GM23248 (cell line): ENCODE measurements around the gene PODN.

Experiments used
- EZH2 ChIP-seq: fragments of 200-600 bp; sonication (generic); IDR thresholded peaks from 2 replicates; pipeline ENCODE4 v1.6.1; 2018; ENCODE audit warnings: antibody characterized with exemption, mild to moderate bottlenecking; ENCODE audit not compliant: insufficient read depth, poor library complexity, severe bottlenecking
- EZH2phosphoT487 ChIP-seq: fragments of 200-600 bp; sonication (generic); IDR thresholded peaks from 2 replicates; pipeline ENCODE4 v1.6.1; 2018; ENCODE audit warnings: antibody characterized with exemption, moderate library complexity, mild to moderate bottlenecking, low read depth; ENCODE audit not compliant: insufficient read depth

DNA sequence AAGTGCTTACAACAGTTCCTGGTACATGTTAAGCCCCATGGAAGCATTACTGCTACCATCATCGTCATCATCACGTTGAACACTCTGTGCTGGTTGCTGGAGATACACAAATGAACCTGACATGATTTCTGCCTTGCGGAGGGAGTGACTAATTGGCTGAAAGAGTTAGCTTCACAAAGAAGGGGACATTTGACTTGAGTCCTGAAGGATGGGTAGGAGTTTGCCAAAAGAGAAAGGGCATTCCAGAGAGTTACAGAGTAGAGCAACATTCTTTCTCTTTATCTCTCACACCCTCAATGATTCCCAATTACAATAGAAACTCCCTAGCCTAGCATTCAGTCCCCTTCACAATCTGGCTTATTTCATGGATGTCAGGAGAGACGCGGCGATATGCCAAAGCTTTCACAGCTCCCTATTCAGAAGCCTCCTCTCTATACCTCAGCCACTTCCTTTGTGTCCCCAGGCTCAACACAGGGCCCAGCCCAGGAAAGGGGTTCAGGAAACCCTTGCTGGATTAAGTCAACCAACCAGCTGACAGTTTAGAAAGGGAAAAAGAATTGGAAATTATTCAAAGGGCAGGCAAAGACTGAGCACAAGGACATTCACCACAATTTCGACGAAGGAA lies 42.4 kb downstream of the PODN start:
- no peak for TF ChIP-seq EZH2phosphoT487
- no peak for TF ChIP-seq EZH2
